OCI-LY1 (cell line): ENCODE data around the gene DUOXA1.
A peak's percentile ranks its signal among the peaks of the same experiment; 100 is the strongest.

Experiments
- H2AFZ ChIP-seq: fragments of 200-600 bp; sonication (generic), shearing (Covaris generic); 2 replicates; pipeline ENCODE4 v1.6.0; 2014; ENCODE audit warnings: antibody characterized with exemption, mild to moderate bottlenecking, low read length
- H3F3A ChIP-seq: fragments of 200-600 bp; sonication (generic), shearing (Covaris generic); 2 replicates; pipeline ENCODE4 v1.6.0; 2014; ENCODE audit warnings: mild to moderate bottlenecking, antibody characterized with exemption, low read length, moderate library complexity; ENCODE audit not compliant: insufficient read depth
- H3K27ac ChIP-seq: fragments of 200-600 bp; sonication (generic); 2 replicates; pipeline ENCODE4 v1.5.1; 2014; ENCODE audit warnings: low read length, mixed run types, mild to moderate bottlenecking, low read depth; ENCODE audit not compliant: poor library complexity, severe bottlenecking
- H3K27me3 ChIP-seq: fragments of 200-600 bp; sonication (generic); 2 replicates; pipeline ENCODE4 v1.6.0; 2014; ENCODE audit warnings: antibody characterized with exemption, mild to moderate bottlenecking, low read length, moderate library complexity; ENCODE audit not compliant: insufficient read depth
- H3K36me3 ChIP-seq: fragments of 200-600 bp; sonication (generic); 2 replicates; pipeline ENCODE4 v1.6.1; 2014; ENCODE audit warnings: mild to moderate bottlenecking, antibody characterized with exemption, low read length, moderate library complexity, mixed read lengths; ENCODE audit not compliant: insufficient read depth
- H3K4me1 ChIP-seq: fragments of 200-600 bp; sonication (generic); 2 replicates; pipeline ENCODE4 v1.5.1; 2014; ENCODE audit warnings: mild to moderate bottlenecking, low read length, moderate library complexity; ENCODE audit not compliant: insufficient read depth, severe bottlenecking
- H3K4me2 ChIP-seq: fragments of 200-600 bp; sonication (generic), shearing (Covaris generic); 2 replicates; pipeline ENCODE4 v1.6.1; 2014; ENCODE audit warnings: low read length
- H3K4me3 ChIP-seq: fragments of 200-600 bp; sonication (generic); 2 replicates; pipeline ENCODE4 v1.5.1; 2014; ENCODE audit warnings: low read length, low read depth, mild to moderate bottlenecking, mixed read lengths; ENCODE audit not compliant: poor library complexity, severe bottlenecking
- H3K79me2 ChIP-seq: fragments of 200-600 bp; shearing (Covaris generic); 2 replicates; pipeline ENCODE4 v1.6.1; 2016; ENCODE audit warnings: mixed run types, low read length, mixed read lengths; ENCODE audit not compliant: insufficient read depth
- H3K9ac ChIP-seq: fragments of 200-600 bp; sonication (generic), shearing (Covaris generic); 2 replicates; pipeline ENCODE4 v1.6.1; 2014; ENCODE audit warnings: mild to moderate bottlenecking, low read length, mixed read lengths
- H3K9me2 ChIP-seq: fragments of 200-600 bp; sonication (generic), shearing (Covaris generic); 2 replicates; pipeline ENCODE4 v1.6.1; 2014; ENCODE audit warnings: low read depth, mild to moderate bottlenecking, low read length, mixed read lengths
- H3K9me3 ChIP-seq: fragments of 200-600 bp; shearing (Covaris generic); 2 replicates; pipeline ENCODE4 v1.6.1; 2014; ENCODE audit warnings: low read length, mixed read lengths
- H4K20me1 ChIP-seq: fragments of 200-600 bp; sonication (generic), shearing (Covaris generic); 2 replicates; pipeline ENCODE4 v1.6.0; 2016; ENCODE audit warnings: mild to moderate bottlenecking, low read length; ENCODE audit not compliant: insufficient read depth
- CTCF ChIP-seq: fragments of 200-600 bp; sonication (generic), shearing (Covaris generic); IDR thresholded peaks from 2 replicates; pipeline ENCODE4 v1.5.1; 2017; ENCODE audit warnings: mild to moderate bottlenecking, antibody characterized with exemption, low read length, moderate library complexity, mixed read lengths
- EZH2 ChIP-seq: fragments of 200-600 bp; sonication (generic), shearing (Covaris generic); IDR thresholded peaks from 2 replicates; pipeline ENCODE4 v1.8.0; 2017; ENCODE audit warnings: borderline replicate concordance, mixed run types, mild to moderate bottlenecking, antibody characterized with exemption, low read length, moderate library complexity, mixed read lengths

The DUOXA1 gene

GRCh38 chr15:45089712-45090373 lies 39.8 kb downstream of the DUOXA1 start:
- no peaks in the 10 kb centered on the region for H3K9me3 ChIP-seq
- no peaks in the 10 kb centered on the region for H3F3A ChIP-seq
- H3K27ac ChIP-seq, result no peak overlapping the region
- no peak overlapping the region for H3K4me3 ChIP-seq
- H3K36me3 ChIP-seq, result no peaks in the 10 kb centered on the region
- H3K79me2 ChIP-seq, result no peaks in the 10 kb centered on the region
- no peaks in the 10 kb centered on the region for H3K9me2 ChIP-seq
- no peaks in the 10 kb centered on the region for H4K20me1 ChIP-seq
- TF ChIP-seq EZH2, result no peak
- TF ChIP-seq CTCF, result no peak
- no peak overlapping the region for H3K9ac ChIP-seq
- 0 out of 2 replicates have a peak, but pooled peaks cover 4% of the 10 kb centered on the region for H3K27me3 ChIP-seq
- H3K4me1 ChIP-seq, result no peaks in the 10 kb centered on the region
- no peak overlapping the region for H2AFZ ChIP-seq
- H3K4me2 ChIP-seq, result no peak overlapping the region

GRCh38 chr15:45088801-45089711 lies 40.6 kb downstream of the DUOXA1 start:
- Histone ChIP-seq H3K4me3 (no peak overlapping the region), H2AFZ (no peak overlapping the region), H3K9me2 (no peaks in the 10 kb centered on the region), H3K27me3 (0 out of 2 replicates have a peak, but pooled peaks cover 4% of the 10 kb centered on the region), H4K20me1 (no peaks in the 10 kb centered on the region), H3F3A (no peaks in the 10 kb centered on the region), H3K9ac (no peak overlapping the region), H3K9me3 (no peaks in the 10 kb centered on the region), H3K4me2 (no peak overlapping the region), H3K27ac (no peak overlapping the region), H3K36me3 (no peaks in the 10 kb centered on the region), H3K79me2 (no peaks in the 10 kb centered on the region), H3K4me1 (no peaks in the 10 kb centered on the region)
- TF ChIP-seq EZH2 (no peak), CTCF (no peak)

- no peak overlapping the region for H2AFZ ChIP-seq
- H3K9me3 ChIP-seq, result no peaks in the 10 kb centered on the region
- H3F3A ChIP-seq, result no peaks in the 10 kb centered on the region
- no peaks in the 10 kb centered on the region for H3K4me1 ChIP-seq
- H3K9ac ChIP-seq, result no peak overlapping the region
- no peak overlapping the region for H3K4me2 ChIP-seq
- H3K27me3 ChIP-seq, result 0 out of 2 replicates have a peak, but pooled peaks cover under 1% of the 10 kb centered on the region
- TF ChIP-seq EZH2, result no peak
- TF ChIP-seq CTCF, result peak; percentile 23; the same call in 1 of the 2 replicates
- no peak overlapping the region for H3K27ac ChIP-seq
- H3K36me3 ChIP-seq, result no peaks in the 10 kb centered on the region
- H3K4me3 ChIP-seq, result no peak overlapping the region
- H3K79me2 ChIP-seq, result no peaks in the 10 kb centered on the region
- H4K20me1 ChIP-seq, result no peaks in the 10 kb centered on the region
- H3K9me2 ChIP-seq, result no peaks in the 10 kb centered on the region
These were observed 42.2 kb downstream of the DUOXA1 start for GRCh38 chr15:45087513-45087912.
